A549 (cell line): ENCODE data around the gene ZNF398. TPM values are rescaled to one million over a fixed set of nuclear protein-coding genes. Genes with fewer than 3 reads are reported as not detected.

Source experiments
- ATAC-seq, 2 experiments: fragments of 200-7000 bp in 1 of 2; fragments of >200 bp in 1 of 2; cut with Nextera tagmentation in 1 of 2; cut with Tn5 transposase in 1 of 2; 3 replicates each; pipeline versions ENCODE4 v1.8.0 to v1.9.1; 2018 to 2020; ENCODE audit warnings: mild to moderate bottlenecking in 1 of 2, moderate library complexity in 1 of 2
- CTCF ChIA-PET: fragments of 300-600 bp; sonication (Branson Sonifier 250); formaldehyde crosslinking; extraction: SDS; loops from one replicate; lab custom pipeline; 2021; ENCODE audit warnings: antibody characterized with exemption, inconsistent platforms; lab: Yijun Ruan, JAX
- POLR2A ChIA-PET: fragments of 350-600 bp; formaldehyde crosslinking; extraction: SDS; loops from one replicate; lab custom pipeline; 2021; ENCODE audit warnings: antibody characterized with exemption, inconsistent platforms; lab: Yijun Ruan, JAX
- DNase-seq, 2 experiments: peaks; one replicate each; pipeline versions ENCODE4 v3.0.0 to v3.0.0-alpha.2; 2011 to 2016; ENCODE audit warnings: low read depth in 1 of 2, low spot score in 1 of 2
- FAIRE-seq: peaks from 2 replicates; lab custom pipeline; 2011; peaks lifted over from hg19 to GRCh38; lab: Jason Lieb, UNC
- H3K27ac ChIP-seq, 2 experiments: fragments of >200 bp; sonication (Bioruptor Twin); formaldehyde crosslinking; 3 replicates each; pipeline ENCODE4 v1.5.1; 2016 to 2017
- H3K4me1 ChIP-seq: fragments of >200 bp; sonication (Bioruptor Twin); formaldehyde crosslinking; 3 replicates; pipeline ENCODE4 v1.6.1; 2016
- H3K4me2 ChIP-seq: fragments of >200 bp; sonication (Bioruptor Twin); formaldehyde crosslinking; 3 replicates; pipeline ENCODE4 v1.6.1; 2016
- H3K4me3 ChIP-seq: fragments of >200 bp; sonication (Bioruptor Twin); formaldehyde crosslinking; 3 replicates; pipeline ENCODE4 v1.5.1; 2016
- H3K9me3 ChIP-seq: fragments of >200 bp; sonication (Bioruptor Twin); formaldehyde crosslinking; 3 replicates; pipeline ENCODE4 v1.6.1; 2016
- BHLHE40 ChIP-seq: IDR thresholded peaks from 2 replicates; pipeline ENCODE4 v1.6.1; 2012; ENCODE audit warnings: low read depth, low read length, inconsistent platforms
- EHF ChIP-seq: fragments of 250-450 bp; sonication (Bioruptor Pico); IDR thresholded peaks from 2 replicates; pipeline ENCODE4 v1.5.0; 2020; ENCODE audit warnings: mild to moderate bottlenecking
- ESRRA ChIP-seq: fragments of 150-350 bp; IDR thresholded peaks from 2 replicates; pipeline ENCODE4 v1.6.1; 2014; ENCODE audit warnings: mild to moderate bottlenecking, low read length, borderline replicate concordance
- HDAC2 ChIP-seq: fragments of 200-600 bp; sonication (generic); IDR thresholded peaks from 2 replicates; pipeline ENCODE4 v1.6.1; 2016
- HEYL ChIP-seq: fragments of 250-450 bp; sonication (Bioruptor Pico); IDR thresholded peaks from 2 replicates; pipeline ENCODE4 v1.8.0; 2021; ENCODE audit warnings: mild to moderate bottlenecking, moderate library complexity
- JUN ChIP-seq, 2 experiments: fragments of >200 bp; sonication (Bioruptor Twin); formaldehyde crosslinking; IDR thresholded peaks; 2 replicates in 1 of 2; 3 replicates in 1 of 2; pipeline ENCODE4 v1.6.1; 2016 to 2017
- KDM5A ChIP-seq: fragments of 200-600 bp; sonication (generic); IDR thresholded peaks from 2 replicates; pipeline ENCODE4 v1.6.1; 2016; ENCODE audit warnings: antibody characterized with exemption, mild to moderate bottlenecking
- MAZ ChIP-seq: fragments of 150-350 bp; IDR thresholded peaks from 2 replicates; pipeline ENCODE4 v1.6.1; 2014; ENCODE audit warnings: antibody characterized with exemption, low read depth, low read length, borderline replicate concordance
- NFE2L2 ChIP-seq: fragments of 150-350 bp; conservative IDR thresholded peaks from 2 replicates; pipeline ENCODE4 v1.6.1; 2014; ENCODE audit warnings: low read length
- NPAS2 ChIP-seq: fragments of 250-450 bp; sonication (Bioruptor Pico); IDR thresholded peaks from 2 replicates; pipeline ENCODE4 v1.8.0; 2022; ENCODE audit warnings: mild to moderate bottlenecking, moderate library complexity, borderline replicate concordance
- SMC3 ChIP-seq: fragments of >200 bp; sonication (Bioruptor Twin); formaldehyde crosslinking; IDR thresholded peaks from 3 replicates; pipeline ENCODE4 v1.6.1; 2018; ENCODE audit warnings: inconsistent platforms
- SREBF2 ChIP-seq: fragments of 450-650 bp; IDR thresholded peaks from 2 replicates; pipeline ENCODE4 v1.6.1; 2014; ENCODE audit warnings: mild to moderate bottlenecking, moderate library complexity
- TP53 ChIP-seq: fragments of 250-450 bp; sonication (Bioruptor Pico); IDR thresholded peaks from 2 replicates; pipeline ENCODE4 v1.5.0; 2021; ENCODE audit warnings: mild to moderate bottlenecking, moderate library complexity
- ZC3H11A ChIP-seq: fragments of 450-650 bp; IDR thresholded peaks from 2 replicates; pipeline ENCODE4 v1.6.1; 2014; ENCODE audit warnings: antibody characterized with exemption, mild to moderate bottlenecking
- WGBS: methylation state at CpG from one replicate; pipeline ENCODE4 v1.1.6; 2017; ENCODE audit errors: missing lambda C conversion rate; 5-methylcytosine and 5-hydroxymethylcytosine counted together
- polyA plus RNA-seq, 4 experiments: library from polyadenylated mRNA; depleted of rRNA in 3 of 4; stranded (reverse); fragments of >200 nt; fragmentation: RNase III in 1 of 4; extraction: RNeasy Plus Mini Kit Qiagen cat#74134 plus additional on column Dnase treatment in 1 of 4; gene quantifications; 2 replicates in 3 of 4; 3 replicates in 1 of 4; pipeline ENCODE4 v1.2.3, GENCODE V29; 2011 to 2017
- TF ChIP-seq, protein P1 (sequence below): fragments of >200 bp; sonication (Bioruptor Twin); formaldehyde crosslinking; IDR thresholded peaks from 3 replicates; pipeline ENCODE4 v1.6.1; 2016
- TF ChIP-seq, protein P2 (sequence below): fragments of 250-450 bp; sonication (Bioruptor Pico); IDR thresholded peaks from 2 replicates; pipeline ENCODE4 v1.5.0; 2021; ENCODE audit warnings: mild to moderate bottlenecking, moderate library complexity, borderline replicate concordance
- TF ChIP-seq, protein P3 (sequence below): IDR thresholded peaks from 2 replicates; pipeline ENCODE4 v1.6.1; 2012; ENCODE audit warnings: low read depth, borderline replicate concordance
- TF ChIP-seq, protein P4 (sequence below): IDR thresholded peaks from 2 replicates; pipeline ENCODE4 v1.6.1; 2012

Gene ZNF398
- polyA plus RNA-seq, 2 of the 4 experiments (the other 2 are of a cell fraction) = 6.6 to 8.1 TPM

- ATAC-seq = peak in 1 of 2 experiments; percentile 19; a peak in 2 of 6 replicates
- Histone ChIP-seq H3K4me1 (no peaks in the 10 kb centered on the region), H3K4me2 (no peak overlapping the region), H3K9me3 (no peaks in the 10 kb centered on the region), H3K27ac (no peak overlapping the region), H3K4me3 (no peak overlapping the region)
- ChIA-PET POLR2A (no interaction called here), CTCF (no interaction called here)
- 71% methylated on average over 12 of the region's 12 CpGs for WGBS
- FAIRE-seq = no peak
- TF ChIP-seq NPAS2 (CRISPR knock-in tag) = no peak
- TF ChIP-seq, protein P1, sequence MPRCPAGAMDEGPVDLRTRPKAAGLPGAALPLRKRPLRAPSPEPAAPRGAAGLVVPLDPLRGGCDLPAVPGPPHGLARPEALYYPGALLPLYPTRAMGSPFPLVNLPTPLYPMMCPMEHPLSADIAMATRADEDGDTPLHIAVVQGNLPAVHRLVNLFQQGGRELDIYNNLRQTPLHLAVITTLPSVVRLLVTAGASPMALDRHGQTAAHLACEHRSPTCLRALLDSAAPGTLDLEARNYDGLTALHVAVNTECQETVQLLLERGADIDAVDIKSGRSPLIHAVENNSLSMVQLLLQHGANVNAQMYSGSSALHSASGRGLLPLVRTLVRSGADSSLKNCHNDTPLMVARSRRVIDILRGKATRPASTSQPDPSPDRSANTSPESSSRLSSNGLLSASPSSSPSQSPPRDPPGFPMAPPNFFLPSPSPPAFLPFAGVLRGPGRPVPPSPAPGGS = no peak
- TF ChIP-seq BHLHE40 = no peak
- TF ChIP-seq JUN (IDR thresholded peaks at IDR 0.05) = no peak
- no peak for TF ChIP-seq SMC3
- TF ChIP-seq KDM5A = no peak
- TF ChIP-seq HEYL (CRISPR knock-in tag) = no peak
- DNase-seq = no peak
Observed at GRCh38 chr7:149188637-149189259, 41.5 kb downstream of the ZNF398 start.

DNA sequence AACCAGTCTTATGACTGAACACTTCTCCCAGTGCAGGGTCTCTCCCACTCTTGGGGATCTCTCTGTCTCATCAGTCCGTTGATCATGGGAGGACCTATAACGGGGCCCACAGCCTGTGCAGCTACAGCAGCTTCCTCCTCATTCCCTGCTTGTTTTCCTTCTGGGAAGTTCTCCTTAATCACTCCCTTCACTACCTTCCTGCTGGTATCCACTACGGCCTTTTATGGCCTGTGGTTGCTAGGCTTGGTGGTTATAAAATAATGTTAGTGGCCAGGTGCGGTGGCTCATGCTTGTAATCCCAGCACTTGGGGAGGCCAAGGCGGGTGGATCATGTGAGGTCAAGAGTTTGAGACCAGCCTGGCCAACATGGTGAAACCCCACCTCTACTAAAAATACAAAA is 44.6 kb downstream of the ZNF398 start:
- ATAC-seq = no peak
- POLR2A ChIA-PET = interaction anchor here (0.6 kb wide), 1 partner anchor 93 kb away, joined by 3 read pairs; no protein-coding TSS in a partner anchor
- Histone ChIP-seq H3K27ac (no peak overlapping the region), H3K4me3 (no peak overlapping the region), H3K9me3 (no peaks in the 10 kb centered on the region), H3K4me1 (0 out of 3 replicates have a peak, but pooled peaks cover 6% of the 10 kb centered on the region), H3K4me2 (no peak overlapping the region)
- no peak for DNase-seq
- CTCF ChIA-PET = interaction anchor here (2.0 to 2.7 kb wide), 3 partner anchors 41 to 70 kb away, joined by 5 to 9 read pairs (median 6); partner anchors contain the start of genes ZNF398 and ZNF783
- 71% methylated on average over 5 of the region's 5 CpGs for WGBS
- no peak for TF ChIP-seq HDAC2
- TF ChIP-seq KDM5A = no peak
- no peak for FAIRE-seq

DNA sequence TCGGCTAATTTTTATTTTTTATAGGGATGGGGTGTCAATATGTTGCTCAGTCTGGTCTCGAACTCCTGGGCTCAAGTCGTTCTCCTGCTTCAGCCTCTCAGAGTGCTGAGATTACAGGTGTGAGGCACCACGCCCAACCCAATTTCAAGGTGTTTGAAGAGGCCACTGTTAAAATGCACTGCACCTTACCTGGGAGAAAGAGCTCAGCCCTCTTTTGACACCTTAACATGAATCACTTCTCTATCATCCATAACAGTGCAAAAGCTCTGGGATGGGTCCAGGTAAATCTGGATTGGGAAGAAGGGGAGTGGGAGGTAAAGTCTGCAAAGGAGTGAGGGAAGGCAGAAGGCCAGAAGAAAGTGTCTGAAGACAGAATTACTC is 47.5 kb downstream of the ZNF398 start:
- FAIRE-seq = no peak
- no peak for DNase-seq
- H3K27ac ChIP-seq = peak overlapping the region; percentile 93 to 94
- POLR2A ChIA-PET = interaction anchor here (0.8 to 1.4 kb wide), 7 partner anchors 9 to 68 kb away, joined by 3 to 10 read pairs (median 5); partner anchors contain the start of genes ZNF398, ZNF425 and ZNF783
- peak; percentile 1 to 3; a peak in 3 of 6 replicates for ATAC-seq
- no peak for TF ChIP-seq ESRRA
- H3K4me2 ChIP-seq = peak overlapping the region; percentile 72
- H3K9me3 ChIP-seq = no peaks in the 10 kb centered on the region
- peak overlapping the region; percentile 77 for H3K4me3 ChIP-seq
- WGBS = 82% methylated on average over 4 of the region's 4 CpGs
- H3K4me1 ChIP-seq = peaks cover 14% of the 10 kb centered on the region; the same call in 1 of the 3 replicates
- CTCF ChIA-PET = interaction anchor here (0.6 to 4.0 kb wide), 26 partner anchors 10 to 188 kb away, joined by 3 to 21 read pairs (median 5); partner anchors contain the start of genes ZNF398, ZNF425 and ZNF783

- ATAC-seq = peak; percentile 98 to 99
- POLR2A ChIA-PET = interaction anchor here (0.8 to 1.4 kb wide), 7 partner anchors 10 to 69 kb away, joined by 3 to 10 read pairs (median 5); partner anchors contain the start of genes ZNF398, ZNF425 and ZNF783
- TF ChIP-seq JUN (IDR thresholded peaks at IDR 0.05) = peak; percentile 54 to 95; a peak in 4 of 5 replicates
- no peak for TF ChIP-seq ESRRA
- TF ChIP-seq EHF (CRISPR knock-in tag) = no peak
- TF ChIP-seq MAZ = 0 out of 2 replicates have a peak, but pooled peaks have one; percentile 17
- no peak for TF ChIP-seq NFE2L2
- no peak for TF ChIP-seq TP53
- TF ChIP-seq, protein P2, sequence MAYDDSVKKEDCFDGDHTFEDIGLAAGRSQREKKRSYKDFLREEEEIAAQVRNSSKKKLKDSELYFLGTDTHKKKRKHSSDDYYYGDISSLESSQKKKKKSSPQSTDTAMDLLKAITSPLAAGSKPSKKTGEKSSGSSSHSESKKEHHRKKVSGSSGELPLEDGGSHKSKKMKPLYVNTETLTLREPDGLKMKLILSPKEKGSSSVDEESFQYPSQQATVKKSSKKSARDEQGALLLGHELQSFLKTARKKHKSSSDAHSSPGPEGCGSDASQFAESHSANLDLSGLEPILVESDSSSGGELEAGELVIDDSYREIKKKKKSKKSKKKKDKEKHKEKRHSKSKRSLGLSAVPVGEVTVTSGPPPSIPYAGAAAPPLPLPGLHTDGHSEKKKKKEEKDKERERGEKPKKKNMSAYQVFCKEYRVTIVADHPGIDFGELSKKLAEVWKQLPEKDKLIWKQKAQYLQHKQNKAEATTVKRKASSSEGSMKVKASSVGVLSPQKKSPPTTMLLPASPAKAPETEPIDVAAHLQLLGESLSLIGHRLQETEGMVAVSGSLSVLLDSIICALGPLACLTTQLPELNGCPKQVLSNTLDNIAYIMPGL = peak; percentile 15; the same call in 1 of the 2 replicates
- TF ChIP-seq, protein P1 = peak; percentile 51; the same call in 1 of the 3 replicates
- TF ChIP-seq, protein P3, sequence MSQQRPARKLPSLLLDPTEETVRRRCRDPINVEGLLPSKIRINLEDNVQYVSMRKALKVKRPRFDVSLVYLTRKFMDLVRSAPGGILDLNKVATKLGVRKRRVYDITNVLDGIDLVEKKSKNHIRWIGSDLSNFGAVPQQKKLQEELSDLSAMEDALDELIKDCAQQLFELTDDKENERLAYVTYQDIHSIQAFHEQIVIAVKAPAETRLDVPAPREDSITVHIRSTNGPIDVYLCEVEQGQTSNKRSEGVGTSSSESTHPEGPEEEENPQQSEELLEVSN = no peak; the same call in 1 of the 2 replicates
- TF ChIP-seq, protein P4, sequence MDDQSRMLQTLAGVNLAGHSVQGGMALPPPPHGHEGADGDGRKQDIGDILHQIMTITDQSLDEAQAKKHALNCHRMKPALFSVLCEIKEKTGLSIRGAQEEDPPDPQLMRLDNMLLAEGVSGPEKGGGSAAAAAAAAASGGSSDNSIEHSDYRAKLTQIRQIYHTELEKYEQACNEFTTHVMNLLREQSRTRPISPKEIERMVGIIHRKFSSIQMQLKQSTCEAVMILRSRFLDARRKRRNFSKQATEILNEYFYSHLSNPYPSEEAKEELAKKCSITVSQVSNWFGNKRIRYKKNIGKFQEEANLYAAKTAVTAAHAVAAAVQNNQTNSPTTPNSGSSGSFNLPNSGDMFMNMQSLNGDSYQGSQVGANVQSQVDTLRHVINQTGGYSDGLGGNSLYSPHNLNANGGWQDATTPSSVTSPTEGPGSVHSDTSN = no peak
- no peak for TF ChIP-seq BHLHE40
- TF ChIP-seq ZC3H11A = no peak
- TF ChIP-seq SREBF2 = no peak
Observed at GRCh38 chr7:149195180-149196150, 48.2 kb downstream of the ZNF398 start, which contains the start of gene ZNF282. Gene ZNF282, plus strand, starts transcription at chr7:149195546. Its CDS starts 44 bp downstream, at chr7:149195590.

More at GRCh38 chr7:149195180-149196150, 48.2 kb downstream of the ZNF398 start, which contains the start of gene ZNF282:
- H3K9me3 ChIP-seq = no peaks in the 10 kb centered on the region
- under 1% methylated on average over 45 of the region's 97 CpGs for WGBS
- peak within 1 kb of the TSS; percentile 77 for H3K4me3 ChIP-seq
- peak within 1 kb of the TSS; percentile 93 to 94 for H3K27ac ChIP-seq
- peaks cover 14% of the 10 kb centered on the region; the same call in 1 of the 3 replicates for H3K4me1 ChIP-seq
- H3K4me2 ChIP-seq = peak within 1 kb of the TSS; percentile 95
- no peak for FAIRE-seq
- DNase-seq = peak; percentile 92 to 96
- CTCF ChIA-PET = interaction anchor here (0.6 to 4.0 kb wide), 28 partner anchors 9 to 187 kb away, joined by 3 to 21 read pairs (median 5); partner anchors contain the start of genes ZNF398, ZNF425 and ZNF783
